Glomerular visceral epithelial cell (primary cell): ENCODE measurements around the gene FADD.
"Not testable (repeated sequence)": the region's sequence is repeated elsewhere in the genome, so short reads cannot be mapped to it uniquely, and the experiment has no call there.

Source experiments
- DNase-seq: peaks from one replicate; pipeline ENCODE4 v3.0.0-alpha.2; 2016; ENCODE audit errors: extremely low spot score

Gene FADD

GRCh38 chr11:70205049-70205725 lies 2.1 kb downstream of the FADD start:
- DNase-seq = no peak

GRCh38 chr11:70205766-70206165 lies 2.7 kb downstream of the FADD start:
- DNase-seq = no peak

GRCh38 chr11:70206226-70206981 lies 3.3 kb downstream of the FADD start:
- no peak for DNase-seq

GRCh38 chr11:70206982-70207376 lies 3.9 kb downstream of the FADD start:
- DNase-seq = no peak

GRCh38 chr11:70207531-70208131 lies 4.5 kb downstream of the FADD start:
- no peak for DNase-seq

GRCh38 chr11:70209391-70209912 lies 6.4 kb downstream of the FADD start:
- DNase-seq = no peak

GRCh38 chr11:70210051-70210501 lies 7.0 kb downstream of the FADD start:
- no peak for DNase-seq

DNA sequence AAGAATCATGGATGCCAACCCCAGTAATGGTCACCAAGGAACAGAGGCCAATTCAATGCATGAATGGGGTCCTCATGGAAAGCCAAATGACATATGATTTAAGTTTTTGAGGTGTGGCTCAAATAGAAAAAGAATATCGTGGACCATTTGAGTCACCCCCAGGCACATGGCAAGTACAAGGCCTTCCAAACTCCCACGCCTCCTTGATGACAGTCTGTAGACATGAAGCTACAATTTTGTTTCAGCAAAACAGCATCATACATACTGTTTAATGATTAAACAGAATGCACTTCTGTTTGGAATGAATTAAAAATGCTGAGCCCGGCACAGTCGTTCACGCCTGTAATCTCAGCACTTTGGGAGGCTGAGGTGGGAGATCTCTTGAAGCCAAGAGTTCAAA lies 7.4 kb downstream of the FADD start:
- DNase-seq = no peak

GRCh38 chr11:70212227-70212811 lies 9.2 kb downstream of the FADD start:
- DNase-seq = no peak

GRCh38 chr11:70217388-70217787 lies 14.3 kb downstream of the FADD start:
- DNase-seq = not testable (repeated sequence)

- DNase-seq = not testable (repeated sequence)
Observed at GRCh38 chr11:70218076-70218475, 15.0 kb downstream of the FADD start.

- no peak for DNase-seq
Observed at GRCh38 chr11:70220136-70220535, 17.0 kb downstream of the FADD start.

GRCh38 chr11:70220920-70221319 lies 17.8 kb downstream of the FADD start:
- DNase-seq = no peak

- DNase-seq = no peak
Observed at GRCh38 chr11:70225681-70226177, 22.6 kb downstream of the FADD start.

- no peak for DNase-seq
Observed at GRCh38 chr11:70226183-70226582, 23.1 kb downstream of the FADD start.

DNA sequence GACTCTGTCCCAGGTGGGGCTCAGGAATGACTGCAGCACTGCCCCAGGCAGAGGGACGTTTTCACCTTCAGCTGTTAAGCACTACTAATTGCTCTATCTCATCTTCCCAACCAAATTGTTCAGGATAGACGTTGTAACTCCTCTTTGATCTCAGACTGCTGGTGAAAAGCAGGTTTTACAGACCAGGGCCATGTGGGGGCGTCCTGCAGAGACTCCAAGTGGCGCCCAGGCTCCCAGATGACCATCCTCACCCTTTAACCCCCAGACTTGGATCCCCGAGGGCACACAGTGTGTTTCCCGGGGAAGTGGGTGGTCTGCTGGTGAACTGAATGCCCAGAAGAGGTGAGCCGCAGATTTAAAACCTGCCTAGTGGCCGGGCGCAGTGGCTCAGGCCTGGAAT lies 23.9 kb downstream of the FADD start:
- no peak for DNase-seq

GRCh38 chr11:70229737-70230136 lies 26.6 kb downstream of the FADD start:
- DNase-seq = no peak

DNA sequence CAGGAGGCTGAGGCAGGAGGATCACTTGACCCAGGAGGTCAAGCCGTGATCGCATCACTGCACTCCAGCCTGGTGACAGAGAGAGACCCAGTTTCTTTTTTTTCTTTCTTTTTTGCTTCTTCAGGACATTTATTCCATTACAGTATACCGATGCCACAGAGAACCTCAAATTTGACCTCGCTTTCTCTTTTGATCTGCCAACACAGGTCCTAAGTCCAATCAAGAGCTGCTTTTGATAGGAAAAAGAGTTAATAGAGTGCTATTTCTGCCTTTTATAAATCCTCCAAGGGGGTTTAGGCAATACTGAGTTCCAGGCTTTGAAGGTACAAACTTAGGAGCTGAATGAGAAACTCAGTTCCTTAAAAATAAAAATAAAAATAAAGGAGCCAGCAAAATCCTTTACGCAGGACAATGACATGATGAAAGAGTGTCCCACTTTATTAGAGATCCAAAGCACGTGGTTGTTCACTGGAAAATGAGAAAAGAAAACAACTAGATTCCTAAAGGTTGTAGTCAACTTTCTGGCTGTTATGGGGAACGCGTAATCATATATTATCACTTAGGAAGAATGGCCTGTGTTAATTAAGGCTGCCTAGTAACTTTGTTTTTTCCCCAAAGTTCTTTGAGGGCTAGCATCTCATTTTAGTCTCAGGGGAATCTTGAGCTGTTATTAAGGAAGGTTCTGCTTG lies 27.2 kb downstream of the FADD start:
- DNase-seq = no peak

DNA sequence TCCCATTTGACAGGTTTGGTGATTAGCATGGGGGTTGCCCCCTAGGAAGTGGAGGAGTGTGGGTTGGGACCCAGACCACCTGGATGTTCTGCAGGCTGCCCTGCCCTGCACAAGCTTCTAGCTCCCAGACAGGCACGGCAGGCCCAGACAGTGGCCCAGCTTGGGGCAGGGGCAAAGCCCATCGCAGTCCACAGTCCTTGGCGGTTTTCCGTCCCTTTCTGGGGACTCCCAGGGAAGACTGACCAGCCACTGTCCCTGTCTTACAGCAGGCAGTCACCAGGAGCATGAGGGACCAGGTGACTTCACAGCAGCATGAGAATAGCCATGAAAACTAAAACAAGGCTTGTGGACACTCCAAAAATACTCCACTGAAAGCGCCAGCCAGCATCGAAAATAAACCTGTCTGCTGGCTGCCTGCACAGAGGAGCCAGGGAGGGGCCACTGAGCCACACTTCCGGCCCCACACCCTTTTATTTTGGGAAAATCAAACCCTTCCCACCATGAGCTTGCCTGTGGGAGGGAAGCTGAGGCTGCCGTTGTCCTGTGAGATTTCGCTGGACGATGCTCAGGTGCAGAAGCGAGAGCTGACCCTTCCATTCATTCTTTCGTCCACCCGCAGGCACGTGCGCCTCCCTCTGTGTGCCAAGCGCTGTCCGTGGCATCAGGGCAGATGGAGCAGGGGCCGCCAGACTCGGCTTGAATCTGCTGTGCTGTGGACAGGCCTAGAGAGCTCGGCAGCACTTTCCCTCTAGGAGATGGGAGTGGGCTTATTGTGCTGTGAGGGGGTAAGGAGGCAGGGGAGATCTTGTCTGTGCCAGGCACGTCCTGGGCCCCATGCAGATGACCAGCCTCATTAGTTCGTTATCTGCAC lies 28.0 kb downstream of the FADD start:
- DNase-seq = no peak

GRCh38 chr11:70233034-70233433 lies 29.9 kb downstream of the FADD start:
- no peak for DNase-seq
